Erythroblast (primary cell): ENCODE results near the gene SPEG.

Source experiments
- GATA1 ChIP-seq: IDR thresholded peaks from 2 replicates; pipeline ENCODE4 v1.6.1; 2011; ENCODE audit warnings: low read depth, mild to moderate bottlenecking, control low read depth, low read length, moderate library complexity
- POLR2A ChIP-seq: IDR thresholded peaks from 2 replicates; pipeline ENCODE4 v1.6.1; 2011; ENCODE audit warnings: mild to moderate bottlenecking, low read length

GRCh38 chr2:219445220-219445640 is 10.6 kb downstream of the SPEG start:
- TF ChIP-seq POLR2A, result no peak
- TF ChIP-seq GATA1, result no peak
